ENCODE results near the gene OLFM4. TPM values are rescaled to one million over a fixed set of nuclear protein-coding genes. Genes with fewer than 3 reads are reported as not detected.

Gene OLFM4
- total RNA-seq, 1 donor from 2014 or later, result not detected

DNA sequence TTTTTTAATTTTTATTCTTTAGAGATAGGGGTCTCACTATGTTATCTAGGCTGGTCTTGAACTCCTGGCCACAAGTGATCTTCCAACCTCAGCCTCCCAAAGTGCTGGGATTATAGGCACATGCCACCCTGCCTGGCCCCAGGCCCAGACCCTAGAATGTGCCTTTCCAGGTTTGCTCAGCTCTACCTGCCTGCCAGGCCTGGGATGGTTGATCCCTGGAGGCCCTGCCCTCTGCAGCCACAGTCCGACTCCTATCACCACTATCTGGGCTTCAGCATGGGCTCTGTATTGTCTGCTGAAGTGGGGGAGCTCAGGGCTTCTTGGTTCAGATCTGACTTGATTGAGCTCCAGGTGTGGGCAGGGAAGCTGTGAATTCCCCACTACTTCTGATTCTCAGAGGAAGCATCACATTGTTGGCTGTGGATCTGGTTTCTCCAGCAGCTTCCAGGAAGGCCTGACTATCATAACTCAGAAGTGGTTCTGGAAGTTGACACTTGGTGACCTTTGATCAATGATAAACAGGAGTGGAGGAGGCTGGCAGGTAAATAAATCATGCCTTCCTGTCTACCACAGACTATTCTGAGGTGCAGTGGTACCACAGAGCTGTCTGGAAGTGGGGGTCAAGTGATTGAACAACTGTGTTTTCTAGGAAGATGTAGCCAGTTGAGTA, 71.9 kb downstream of the OLFM4 start:
- peak overlapping the region; percentile 25 for H3K27ac Mint-ChIP-seq
- H3K36me3 Mint-ChIP-seq, result peaks cover 3% of the 10 kb centered on the region
- no peak for DNase-seq (ENCODE audit: low spot score in 2 of 2, unreplicated experiment in 2 of 2)
- no peak for TF ChIP-seq CTCF (IDR thresholded peaks at IDR 0.05; ENCODE audit: unreplicated experiment)
- no peak overlapping the region for H3K4me3 Mint-ChIP-seq
- H3K4me1 Mint-ChIP-seq, result peaks cover 51% of the 10 kb centered on the region
- H3K9me3 Mint-ChIP-seq, result no peaks in the 10 kb centered on the region
- no peaks in the 10 kb centered on the region for H3K27me3 Mint-ChIP-seq (ENCODE audit: low read depth)

Other genes starting within 250 kb of the OLFM4 start
- 0.09 to 0.25 TPM (median 0.23 TPM) in 3 replicates for gene PCDH8, start 180.2 kb upstream of the OLFM4 start, total RNA-seq